ENCODE results near the gene LMTK2.
"Not testable (repeated sequence)": the region's sequence is repeated elsewhere in the genome, so short reads cannot be mapped to it uniquely, and the experiment has no call there.

The LMTK2 gene

DNA sequence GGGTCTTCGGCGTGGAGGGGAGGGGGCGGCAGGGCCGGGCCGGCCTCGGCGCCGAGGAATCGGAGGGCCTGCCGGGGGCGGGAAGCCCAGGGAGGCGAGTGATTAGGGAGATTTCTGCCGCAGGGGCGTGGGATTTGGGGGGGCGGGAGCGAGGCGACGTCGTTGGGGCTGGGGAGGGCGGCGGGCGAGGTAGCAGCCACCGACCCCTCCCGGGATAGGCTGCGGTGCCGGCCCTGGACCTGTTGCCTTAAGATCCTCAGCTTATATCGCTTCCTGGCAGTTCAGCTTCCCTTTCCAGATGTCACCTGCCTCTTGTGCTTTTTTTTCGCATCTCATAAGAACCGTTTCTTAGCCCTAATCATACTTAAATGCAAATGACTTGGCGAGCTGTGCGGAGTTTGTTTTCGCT, 655 bp downstream of the LMTK2 start:
- no peaks in the 10 kb centered on the region for H3K9me3 ChIP-seq (replicated peaks; ENCODE audit: low read length)

DNA sequence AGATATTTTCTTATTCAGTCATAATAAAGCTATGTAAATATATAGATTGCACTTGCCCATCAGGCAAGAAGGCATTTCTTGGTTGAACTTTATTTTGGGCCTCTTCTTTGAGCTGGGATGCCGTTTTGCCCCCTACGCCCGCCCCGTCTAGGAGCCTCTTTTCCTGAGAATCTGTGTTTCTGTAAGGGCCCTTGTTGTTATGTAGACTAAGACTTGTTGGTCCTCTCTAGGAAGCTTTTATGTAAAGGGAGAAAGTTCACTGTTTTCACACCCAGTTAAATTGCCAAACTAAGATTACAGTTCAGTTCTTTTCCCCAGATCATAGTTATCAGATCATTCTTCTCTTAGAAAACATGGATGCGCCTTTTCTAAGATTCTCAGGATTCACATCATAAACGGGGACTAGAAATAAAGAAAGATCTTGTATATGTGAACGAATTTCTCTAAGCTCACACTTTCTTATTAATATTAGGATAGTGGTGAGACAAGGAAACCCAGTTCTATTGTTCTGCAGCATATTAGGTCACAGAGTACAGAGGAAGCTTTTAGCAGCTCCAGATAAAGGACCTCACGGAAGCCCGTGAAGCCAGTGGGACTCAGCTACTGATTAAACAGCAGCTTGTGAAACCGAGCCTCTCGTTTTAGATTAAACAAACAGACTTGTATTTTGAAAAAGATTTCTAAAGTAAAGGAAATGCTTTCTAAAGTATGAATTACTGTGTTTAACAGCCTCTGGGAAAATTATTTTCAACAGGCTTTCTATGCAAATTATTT, 3.8 kb downstream of the LMTK2 start:
- Histone ChIP-seq H3K36me3 (ENCODE audit: insufficient read depth, low read length) (no peaks in the 10 kb centered on the region), H3K4me3 (ENCODE audit: low read length) (no peak overlapping the region), H3K4me1 (ENCODE audit: control insufficient read depth, insufficient read depth, low read length) (peaks cover 8% of the 10 kb centered on the region), H3K9ac (ENCODE audit: low read depth, low read length) (no peak overlapping the region), H3K4me2 (ENCODE audit: low read length) (no peak overlapping the region), H3K9me3 (replicated peaks; ENCODE audit: low read length) (no peaks in the 10 kb centered on the region), H3K27me3 (ENCODE audit: control insufficient read depth, insufficient read depth, low read length) (no peaks in the 10 kb centered on the region)

More for the DNA sequence above, 655 bp downstream of the LMTK2 start:
- Histone ChIP-seq H3K9ac (ENCODE audit: low read depth, low read length) (peak overlapping the region; percentile 87), H3K4me2 (ENCODE audit: low read length) (peak overlapping the region; percentile 93), H3K36me3 (ENCODE audit: insufficient read depth, low read length) (no peaks in the 10 kb centered on the region), H3K4me1 (ENCODE audit: control insufficient read depth, insufficient read depth, low read length) (peaks cover 8% of the 10 kb centered on the region), H3K27me3 (ENCODE audit: control insufficient read depth, insufficient read depth, low read length) (no peaks in the 10 kb centered on the region), H3K4me3 (ENCODE audit: low read length) (peak overlapping the region; percentile 99)

DNA sequence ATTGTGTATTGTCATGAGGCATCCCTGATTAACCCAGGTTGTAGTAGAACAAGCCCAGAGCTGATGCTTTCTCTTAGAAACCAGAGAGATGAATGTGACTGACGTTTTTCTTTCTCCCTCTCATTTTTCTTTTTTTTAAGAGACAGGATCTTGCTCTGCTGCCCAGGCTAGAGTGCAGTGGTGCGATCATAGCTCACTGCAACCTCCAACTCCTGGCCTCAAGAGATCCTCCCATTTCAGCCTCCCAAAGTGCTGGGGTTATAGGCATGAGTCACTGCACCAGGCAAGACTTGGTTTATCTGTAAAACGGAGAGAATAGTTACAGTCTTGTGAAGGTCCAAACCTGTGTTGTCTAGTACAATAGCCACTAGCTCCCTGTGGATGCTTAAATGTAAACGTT, 5.4 kb downstream of the LMTK2 start:
- Histone ChIP-seq H3K9ac (ENCODE audit: low read depth, low read length) (no peak overlapping the region), H3K4me1 (ENCODE audit: control insufficient read depth, insufficient read depth, low read length) (peaks cover 8% of the 10 kb centered on the region), H3K4me3 (ENCODE audit: low read length) (no peak overlapping the region), H3K36me3 (ENCODE audit: insufficient read depth, low read length) (no peaks in the 10 kb centered on the region), H3K27me3 (ENCODE audit: control insufficient read depth, insufficient read depth, low read length) (no peaks in the 10 kb centered on the region), H3K4me2 (ENCODE audit: low read length) (no peak overlapping the region), H3K9me3 (replicated peaks; ENCODE audit: low read length) (no peaks in the 10 kb centered on the region)

DNA sequence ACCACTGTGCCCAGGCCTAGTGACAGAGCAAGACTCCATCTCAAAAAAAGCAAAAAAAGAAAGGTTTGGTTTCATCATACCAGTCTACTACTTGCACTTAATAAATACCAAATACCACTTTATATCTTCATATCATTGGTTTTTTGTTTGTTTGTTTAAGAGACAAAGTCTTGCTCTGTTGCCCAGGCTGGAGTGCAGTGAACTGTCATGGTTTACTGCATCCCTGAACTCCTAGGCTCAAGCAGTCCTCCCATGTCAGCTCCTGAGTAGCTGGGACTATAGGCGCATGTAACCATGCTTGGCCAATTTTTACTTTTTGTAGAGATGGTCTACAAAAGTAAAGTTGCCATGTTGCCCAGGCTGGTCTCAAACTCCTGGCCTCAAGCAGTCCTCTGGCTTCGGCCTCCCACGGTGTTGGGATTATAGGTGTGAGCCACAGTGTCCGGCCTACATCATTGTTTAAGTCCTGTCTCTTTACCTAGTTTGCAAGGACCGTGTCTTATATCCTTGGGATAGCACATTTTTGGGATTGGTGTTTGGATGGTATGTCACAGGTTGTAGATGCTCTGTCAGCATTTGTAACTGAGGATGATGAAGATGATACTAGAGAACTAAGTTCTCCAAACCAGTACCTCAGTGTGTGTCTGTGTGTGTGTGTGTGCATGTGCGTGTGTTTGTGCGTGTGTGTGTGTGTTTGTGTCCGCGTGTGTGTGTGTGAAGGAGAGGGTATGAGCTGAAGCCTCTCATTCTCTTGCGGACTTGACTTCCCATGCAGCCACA, 9.3 kb downstream of the LMTK2 start:
- Histone ChIP-seq H3K9me3 (replicated peaks; ENCODE audit: low read length) (no peaks in the 10 kb centered on the region), H3K4me2 (ENCODE audit: low read length) (no peak overlapping the region), H3K27me3 (ENCODE audit: control insufficient read depth, insufficient read depth, low read length) (no peaks in the 10 kb centered on the region), H3K4me3 (ENCODE audit: low read length) (no peak overlapping the region), H3K9ac (ENCODE audit: low read depth, low read length) (no peak overlapping the region), H3K36me3 (ENCODE audit: insufficient read depth, low read length) (no peaks in the 10 kb centered on the region), H3K4me1 (ENCODE audit: control insufficient read depth, insufficient read depth, low read length) (peaks cover 12% of the 10 kb centered on the region)

DNA sequence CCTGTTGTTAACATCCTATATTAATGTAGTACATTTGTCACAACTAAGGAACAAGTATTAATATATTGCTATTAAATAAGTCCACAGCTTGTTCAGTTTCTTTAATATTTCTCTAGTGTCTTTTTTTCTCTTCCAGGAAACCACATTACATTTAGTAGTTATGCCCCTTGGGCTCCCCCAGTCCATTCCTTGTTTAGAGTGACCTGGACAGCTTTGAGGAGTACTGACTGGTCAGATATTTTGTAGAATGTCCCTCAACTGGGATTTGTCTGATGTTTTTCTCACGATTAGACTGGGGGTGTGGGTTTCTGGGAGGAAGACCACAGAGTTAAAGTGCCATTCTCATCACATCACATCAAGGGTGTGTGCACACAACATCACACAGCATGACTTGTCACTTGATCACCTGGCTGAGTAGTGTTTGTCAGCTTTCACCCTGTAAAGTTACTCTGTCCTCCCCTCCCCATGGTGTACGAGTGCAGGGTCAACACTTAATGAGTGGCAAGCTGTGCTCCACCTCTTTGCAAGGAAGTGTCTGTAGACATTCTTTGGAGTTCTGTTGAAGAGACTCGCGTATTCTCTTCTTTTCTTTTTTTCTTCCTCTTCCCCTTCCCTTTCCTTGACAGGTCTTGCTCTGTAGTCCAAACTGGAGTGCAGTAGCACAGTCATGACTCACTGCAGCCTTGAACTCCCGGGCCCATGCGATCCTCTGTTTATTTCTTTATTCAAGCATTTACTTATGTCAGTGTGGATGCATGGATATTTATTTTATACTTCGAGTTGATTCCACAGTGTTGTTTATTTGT, 10.2 kb downstream of the LMTK2 start:
- H3K9ac ChIP-seq (ENCODE audit: low read depth, low read length) = no peak overlapping the region
- H3K4me1 ChIP-seq (ENCODE audit: control insufficient read depth, insufficient read depth, low read length) = peaks cover 12% of the 10 kb centered on the region
- no peaks in the 10 kb centered on the region for H3K27me3 ChIP-seq (ENCODE audit: control insufficient read depth, insufficient read depth, low read length)

DNA sequence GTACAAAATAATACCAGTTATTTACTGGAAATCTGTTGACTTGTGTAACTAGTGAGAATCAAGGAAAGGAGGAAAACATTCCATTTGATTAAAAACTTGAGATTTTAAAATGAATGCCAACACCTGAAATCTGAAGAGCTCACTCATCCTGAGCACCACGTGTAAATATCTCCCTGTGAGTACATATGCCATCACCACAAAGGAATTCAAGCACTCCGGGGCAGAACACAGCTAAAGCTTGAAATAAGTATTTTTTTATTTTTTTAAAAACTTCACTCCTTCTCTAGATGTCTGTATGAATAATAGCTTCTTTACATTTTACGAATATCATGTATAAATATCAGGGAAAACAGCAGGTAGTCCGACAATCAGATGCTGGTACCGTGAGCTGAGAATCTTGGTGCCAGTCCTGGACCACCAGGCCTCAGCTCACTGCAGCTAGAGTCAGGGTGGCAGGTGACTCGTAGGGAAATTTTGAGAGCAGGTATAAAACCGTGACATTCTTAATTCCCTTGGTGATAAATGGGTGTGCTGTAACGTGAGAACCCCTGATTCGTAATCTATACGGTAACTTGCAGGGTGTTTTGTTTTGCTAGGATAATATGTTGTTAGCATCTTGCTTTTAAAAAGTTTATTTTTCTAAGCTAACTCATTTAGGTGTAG, 12.7 kb downstream of the LMTK2 start:
- Histone ChIP-seq H3K4me2 (ENCODE audit: low read length) (peak overlapping the region; percentile 74), H3K4me1 (ENCODE audit: control insufficient read depth, insufficient read depth, low read length) (peaks cover 12% of the 10 kb centered on the region), H3K4me3 (ENCODE audit: low read length) (peak overlapping the region; percentile 40), H3K36me3 (ENCODE audit: insufficient read depth, low read length) (no peaks in the 10 kb centered on the region), H3K9me3 (replicated peaks; ENCODE audit: low read length) (no peaks in the 10 kb centered on the region), H3K27me3 (ENCODE audit: control insufficient read depth, insufficient read depth, low read length) (no peaks in the 10 kb centered on the region), H3K9ac (ENCODE audit: low read depth, low read length) (peak overlapping the region; percentile 34)

More for the DNA sequence above, 10.2 kb downstream of the LMTK2 start:
- H3K4me2 ChIP-seq (ENCODE audit: low read length) = no peak overlapping the region
- no peak overlapping the region for H3K4me3 ChIP-seq (ENCODE audit: low read length)
- H3K36me3 ChIP-seq (ENCODE audit: insufficient read depth, low read length) = no peaks in the 10 kb centered on the region
- no peaks in the 10 kb centered on the region for H3K9me3 ChIP-seq (replicated peaks; ENCODE audit: low read length)

DNA sequence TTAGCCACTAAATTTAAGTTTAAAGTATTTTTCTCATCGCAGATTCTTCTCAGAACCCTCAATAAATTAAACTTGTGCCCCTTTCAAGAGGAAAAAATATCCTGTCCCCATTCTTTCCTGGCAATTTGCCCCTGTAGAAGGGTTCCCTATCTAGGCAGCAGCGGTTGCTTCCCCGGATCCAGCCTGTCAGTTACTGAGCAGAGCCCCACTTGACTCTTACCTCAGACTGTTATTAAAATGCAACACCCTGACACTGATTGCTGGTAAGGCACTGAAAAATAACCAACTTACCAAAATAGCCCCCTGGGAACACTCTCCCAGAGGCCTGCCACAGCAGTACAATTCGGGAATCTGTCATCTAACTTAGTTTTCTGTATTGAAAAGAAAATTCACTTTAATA, 13.9 kb downstream of the LMTK2 start:
- no peak overlapping the region for H3K4me2 ChIP-seq (ENCODE audit: low read length)
- H3K4me3 ChIP-seq (ENCODE audit: low read length) = no peak overlapping the region
- no peaks in the 10 kb centered on the region for H3K36me3 ChIP-seq (ENCODE audit: insufficient read depth, low read length)
- no peaks in the 10 kb centered on the region for H3K27me3 ChIP-seq (ENCODE audit: control insufficient read depth, insufficient read depth, low read length)
- no peaks in the 10 kb centered on the region for H3K9me3 ChIP-seq (replicated peaks; ENCODE audit: low read length)
- H3K4me1 ChIP-seq (ENCODE audit: control insufficient read depth, insufficient read depth, low read length) = peaks cover 12% of the 10 kb centered on the region
- no peak overlapping the region for H3K9ac ChIP-seq (ENCODE audit: low read depth, low read length)

DNA sequence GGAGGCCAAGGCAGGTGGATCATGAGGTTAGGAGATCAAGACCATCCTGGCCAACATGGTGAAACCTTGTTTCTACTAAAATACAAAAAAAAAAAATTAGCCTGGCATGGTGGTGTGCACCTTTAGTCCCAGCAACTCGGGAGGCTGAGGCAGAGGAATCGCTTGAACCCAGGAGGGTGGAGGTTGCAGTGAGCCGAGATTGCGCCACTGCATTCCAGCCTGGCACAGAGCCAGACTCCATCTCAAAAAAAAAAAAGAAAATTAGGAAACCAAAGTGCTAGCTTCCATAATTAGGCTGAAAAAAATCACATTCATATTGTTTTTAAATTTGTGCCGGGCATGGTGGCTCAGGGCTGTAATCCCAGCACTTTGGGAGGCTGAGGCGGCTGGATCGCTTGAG, 14.7 kb downstream of the LMTK2 start:
- H3K4me3 ChIP-seq (ENCODE audit: low read length); H3K4me2 ChIP-seq (ENCODE audit: low read length); H3K27me3 ChIP-seq (ENCODE audit: control insufficient read depth, insufficient read depth, low read length); H3K36me3 ChIP-seq (ENCODE audit: insufficient read depth, low read length); H3K9ac ChIP-seq (ENCODE audit: low read depth, low read length); H3K9me3 ChIP-seq (replicated peaks; ENCODE audit: low read length): not testable (repeated sequence)
- H3K4me1 ChIP-seq (ENCODE audit: control insufficient read depth, insufficient read depth, low read length) = peaks cover 12% of the 10 kb centered on the region

DNA sequence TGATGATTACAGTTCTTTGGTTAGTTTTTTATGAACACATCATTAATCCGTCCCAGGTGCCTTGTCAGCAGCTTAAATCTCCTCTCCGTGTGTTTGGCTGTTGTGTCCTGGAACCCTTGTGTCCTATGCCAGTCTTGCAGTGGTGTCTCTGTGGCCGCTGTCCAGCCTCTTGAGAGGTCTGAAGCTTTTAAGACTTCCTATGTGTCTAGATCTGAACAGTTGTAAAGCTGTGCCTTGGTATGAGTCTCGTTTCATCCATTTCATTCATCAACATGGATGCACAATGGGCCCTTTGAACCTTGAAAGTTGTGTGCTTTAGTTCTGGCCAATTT, 16.7 kb downstream of the LMTK2 start:
- H3K27me3 ChIP-seq (ENCODE audit: control insufficient read depth, insufficient read depth, low read length) = no peaks in the 10 kb centered on the region
- H3K4me2 ChIP-seq (ENCODE audit: low read length) = no peak overlapping the region
- H3K4me3 ChIP-seq (ENCODE audit: low read length) = no peak overlapping the region
- H3K9me3 ChIP-seq (replicated peaks; ENCODE audit: low read length) = no peaks in the 10 kb centered on the region
- H3K9ac ChIP-seq (ENCODE audit: low read depth, low read length) = no peak overlapping the region
- no peaks in the 10 kb centered on the region for H3K36me3 ChIP-seq (ENCODE audit: insufficient read depth, low read length)
- H3K4me1 ChIP-seq (ENCODE audit: control insufficient read depth, insufficient read depth, low read length) = peaks cover 12% of the 10 kb centered on the region

DNA sequence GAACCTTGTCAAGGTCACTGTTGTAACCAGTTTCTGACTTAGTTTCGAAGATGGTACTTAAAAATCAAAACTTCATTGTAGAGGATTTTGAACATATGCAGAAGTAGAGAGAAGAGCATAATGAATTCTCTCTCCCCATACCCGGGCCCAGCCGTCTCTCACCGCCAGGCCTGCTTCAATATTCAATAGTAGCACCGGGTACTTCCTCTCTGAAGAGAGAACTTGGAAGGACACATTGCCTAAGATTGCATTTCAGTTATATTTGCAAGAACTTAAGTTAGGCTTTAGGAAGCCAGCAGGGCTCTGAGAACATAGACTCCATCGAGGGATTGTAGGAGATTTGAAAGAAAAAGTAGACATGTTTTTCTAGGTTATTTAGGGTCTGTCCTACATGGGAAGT, 19.1 kb downstream of the LMTK2 start:
- Histone ChIP-seq H3K9ac (ENCODE audit: low read depth, low read length) (no peak overlapping the region), H3K36me3 (ENCODE audit: insufficient read depth, low read length) (no peaks in the 10 kb centered on the region), H3K27me3 (ENCODE audit: control insufficient read depth, insufficient read depth, low read length) (no peaks in the 10 kb centered on the region), H3K4me1 (ENCODE audit: control insufficient read depth, insufficient read depth, low read length) (no peaks in the 10 kb centered on the region), H3K4me3 (ENCODE audit: low read length) (no peak overlapping the region), H3K9me3 (replicated peaks; ENCODE audit: low read length) (no peaks in the 10 kb centered on the region), H3K4me2 (ENCODE audit: low read length) (no peak overlapping the region)

All from skeletal muscle satellite cell (primary cell).